OCI-LY1 (cell line): ENCODE results near the gene BIK.

Source experiments
- EZH2 ChIP-seq: fragments of 200-600 bp; sonication (generic), shearing (Covaris generic); IDR thresholded peaks from 2 replicates; pipeline ENCODE4 v1.8.0; 2017; ENCODE audit warnings: borderline replicate concordance, mixed run types, mild to moderate bottlenecking, antibody characterized with exemption, low read length, moderate library complexity, mixed read lengths
- TF ChIP-seq, protein P1 (sequence below): fragments of 200-600 bp; sonication (generic), shearing (Covaris generic); IDR thresholded peaks from 2 replicates; pipeline ENCODE4 v1.5.1; 2017; ENCODE audit warnings: mild to moderate bottlenecking, antibody characterized with exemption, low read length, moderate library complexity, mixed read lengths

DNA sequence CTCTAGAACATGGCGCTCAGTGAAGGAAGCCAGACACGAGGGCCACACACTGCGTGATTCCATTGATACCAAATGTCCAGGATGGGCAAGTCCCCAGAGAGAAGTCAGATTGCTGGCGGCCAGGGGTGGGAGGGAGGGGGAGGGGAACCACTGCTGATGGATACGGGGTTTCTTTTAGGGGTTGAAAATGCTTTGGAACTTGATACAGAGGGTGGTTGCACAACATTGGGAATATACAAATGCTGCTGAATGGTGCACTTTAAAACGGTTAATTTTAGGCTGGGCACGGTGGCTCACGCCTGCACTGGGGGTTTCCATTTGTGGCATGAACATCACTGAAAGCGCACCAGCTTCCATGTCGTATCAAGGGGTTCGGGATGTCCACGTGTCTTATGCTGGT, 45.9 kb downstream of the BIK start:
- TF ChIP-seq, protein P1, sequence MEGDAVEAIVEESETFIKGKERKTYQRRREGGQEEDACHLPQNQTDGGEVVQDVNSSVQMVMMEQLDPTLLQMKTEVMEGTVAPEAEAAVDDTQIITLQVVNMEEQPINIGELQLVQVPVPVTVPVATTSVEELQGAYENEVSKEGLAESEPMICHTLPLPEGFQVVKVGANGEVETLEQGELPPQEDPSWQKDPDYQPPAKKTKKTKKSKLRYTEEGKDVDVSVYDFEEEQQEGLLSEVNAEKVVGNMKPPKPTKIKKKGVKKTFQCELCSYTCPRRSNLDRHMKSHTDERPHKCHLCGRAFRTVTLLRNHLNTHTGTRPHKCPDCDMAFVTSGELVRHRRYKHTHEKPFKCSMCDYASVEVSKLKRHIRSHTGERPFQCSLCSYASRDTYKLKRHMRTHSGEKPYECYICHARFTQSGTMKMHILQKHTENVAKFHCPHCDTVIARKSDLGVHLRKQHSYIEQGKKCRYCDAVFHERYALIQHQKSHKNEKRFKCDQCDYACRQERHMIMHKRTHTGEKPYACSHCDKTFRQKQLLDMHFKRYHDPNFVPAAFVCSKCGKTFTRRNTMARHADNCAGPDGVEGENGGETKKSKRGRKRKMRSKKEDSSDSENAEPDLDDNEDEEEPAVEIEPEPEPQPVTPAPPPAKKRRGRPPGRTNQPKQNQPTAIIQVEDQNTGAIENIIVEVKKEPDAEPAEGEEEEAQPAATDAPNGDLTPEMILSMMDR, result no peak
- TF ChIP-seq EZH2, result no peak
